ENCODE measurements around the gene PRSS33.

Gene PRSS33

GRCh38 chr16:2752850-2753732 lies 34.3 kb downstream of the PRSS33 start:
- intact Hi-C loops (cut with DNase I), result loop anchor here (1.0 kb wide), 1 partner anchor 24 kb away; the partner anchor contains the start of gene ELOB
- DNase-seq, result peak; percentile 36 to 93 (median 82)

GRCh38 chr16:2752035-2752849 lies 35.1 kb downstream of the PRSS33 start, which contains the start of gene SRRM2:
Gene SRRM2 (plus strand): TSS chr16:2752638. CDS start chr16:2756365, 3,727 bp downstream.
- peak; percentile 87 to 98 (median 93) for DNase-seq
- intact Hi-C loops (cut with DNase I), result loop anchor here (1.0 kb wide), 1 partner anchor 25 kb away; the partner anchor contains the start of gene ELOB

- peak in 7 of 42 donors; percentile 16 to 53 (median 37) for DNase-seq
Observed at GRCh38 chr16:2751577-2752034, 35.8 kb downstream of the PRSS33 start.

GRCh38 chr16:2749936-2750335 lies 37.4 kb downstream of the PRSS33 start:
- no peak for DNase-seq
- intact Hi-C loops (cut with DNase I), result no loop called here

More at GRCh38 chr16:2751577-2752034, 35.8 kb downstream of the PRSS33 start:
- intact Hi-C loops (cut with DNase I), result loop anchor here (1.0 kb wide), 1 partner anchor 26 kb away; the partner anchor contains the start of gene ELOB

DNA sequence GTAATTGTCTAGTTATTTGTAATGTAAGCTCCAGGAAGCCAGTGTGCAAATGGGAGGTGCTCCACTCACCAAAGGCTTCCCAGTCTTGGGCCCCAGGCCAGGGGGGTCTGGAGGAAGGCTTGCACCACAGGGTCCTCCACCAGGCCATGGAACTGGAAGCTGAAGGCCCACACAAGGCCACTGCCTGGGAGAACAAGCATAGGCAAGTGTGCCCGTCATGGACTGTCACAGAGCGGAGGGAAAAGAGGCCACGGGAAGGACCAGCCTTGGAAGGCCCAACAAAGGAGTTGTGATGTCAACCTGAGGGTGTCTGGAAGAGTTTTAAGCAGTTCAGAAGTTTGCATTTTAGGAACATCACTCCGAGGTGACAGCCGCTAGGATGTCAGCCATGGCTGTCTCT lies 37.9 kb downstream of the PRSS33 start:
- intact Hi-C loops (cut with DNase I), result no loop called here
- no peak for DNase-seq

DNA sequence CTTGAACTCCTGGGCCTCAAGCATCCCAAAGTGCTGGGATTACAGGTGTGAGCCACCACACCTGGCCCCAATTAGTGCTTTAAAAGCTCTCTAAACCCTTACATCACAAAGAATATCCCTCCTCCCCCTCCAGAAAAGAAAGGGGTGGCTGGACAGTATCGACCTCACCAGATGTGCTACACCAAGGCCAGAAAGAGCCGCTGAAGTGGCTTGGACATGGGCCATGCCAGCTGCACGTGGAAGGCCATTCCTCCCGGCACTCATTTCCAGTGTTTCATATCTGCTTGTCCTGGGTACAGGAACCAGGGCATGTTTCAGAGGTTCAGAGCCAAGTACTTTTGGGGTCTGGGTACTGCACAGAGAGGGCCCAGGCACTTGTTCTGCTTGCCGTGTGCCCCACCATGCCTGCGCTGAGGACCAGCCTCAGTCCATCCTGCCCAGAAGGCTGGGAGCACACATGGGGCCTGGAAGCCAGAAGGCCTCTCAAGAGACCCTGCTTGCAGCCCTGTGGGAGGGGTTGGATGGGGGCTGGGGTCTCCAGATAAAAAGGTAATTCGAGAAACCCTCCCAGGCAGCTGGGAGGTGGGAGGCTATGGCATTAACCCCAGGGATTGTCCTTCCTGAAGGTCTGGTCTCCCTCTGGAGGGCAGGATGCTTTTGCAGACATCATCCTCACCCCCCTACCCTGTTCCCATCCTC lies 38.5 kb downstream of the PRSS33 start:
- intact Hi-C loops (cut with DNase I), result no loop called here
- no peak for DNase-seq

- DNase-seq, result peak in 34 of 42 donors; percentile 14 to 83 (median 50)
- intact Hi-C loops (cut with DNase I), result no loop called here
Observed at GRCh38 chr16:2745961-2746360, 41.4 kb downstream of the PRSS33 start.

GRCh38 chr16:2745116-2745890 lies 42.1 kb downstream of the PRSS33 start:
- DNase-seq, result peak in 3 of 42 donors; percentile 20 to 32 (median 30)
- intact Hi-C loops (cut with DNase I), result no loop called here

- intact Hi-C loops (cut with DNase I), result no loop called here
- DNase-seq, result no peak
Observed at GRCh38 chr16:2744711-2745110, 42.6 kb downstream of the PRSS33 start.

DNA sequence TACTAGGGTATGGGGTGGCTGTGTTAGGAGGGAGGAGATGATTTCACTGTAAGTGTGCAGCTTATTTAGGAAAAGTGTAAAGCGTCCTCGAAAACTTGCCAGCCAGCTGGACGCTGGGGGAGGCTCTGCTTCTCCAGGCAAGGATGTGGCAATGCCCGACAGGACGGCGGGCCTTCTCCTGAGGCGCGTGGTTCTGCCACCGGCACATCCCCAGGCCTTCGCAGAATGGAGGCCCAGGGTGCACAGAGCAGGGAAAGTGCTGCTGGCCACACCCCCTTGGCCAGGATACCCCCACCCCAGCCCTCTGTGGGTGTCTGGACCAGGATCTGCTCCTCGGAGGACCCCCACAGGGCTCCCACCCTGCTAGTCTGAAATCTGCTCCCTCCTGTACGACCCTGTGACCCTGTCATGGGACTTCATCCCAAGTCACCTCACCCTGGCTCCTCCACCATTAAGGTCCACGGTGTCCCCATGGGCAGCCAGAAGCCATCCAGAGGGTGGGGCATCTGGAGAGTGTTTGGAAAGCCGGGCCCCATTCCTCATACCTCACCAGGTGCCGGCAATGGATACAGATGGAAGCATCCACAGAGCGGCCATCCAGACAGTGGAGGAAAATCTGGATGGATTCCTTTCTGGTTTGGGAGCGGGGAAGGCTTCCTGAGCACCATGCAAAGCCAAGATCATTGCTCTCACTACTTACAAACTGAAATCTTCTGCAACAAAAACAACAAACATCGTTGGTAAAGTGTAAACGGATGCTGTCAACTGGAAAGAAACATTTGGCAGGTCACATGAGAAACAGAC lies 44.2 kb downstream of the PRSS33 start:
- intact Hi-C loops (cut with DNase I), result no loop called here
- no peak for DNase-seq

GRCh38 chr16:2742323-2743006 lies 44.9 kb downstream of the PRSS33 start:
- DNase-seq, result no peak
- intact Hi-C loops (cut with DNase I), result no loop called here

GRCh38 chr16:2741168-2741567 lies 46.2 kb downstream of the PRSS33 start:
- DNase-seq, result no peak
- intact Hi-C loops (cut with DNase I), result no loop called here

- intact Hi-C loops (cut with DNase I), result no loop called here
- DNase-seq, result no peak
Observed at GRCh38 chr16:2740476-2740875, 46.9 kb downstream of the PRSS33 start.

GRCh38 chr16:2739625-2740430 lies 47.5 kb downstream of the PRSS33 start:
- no peak for DNase-seq
- intact Hi-C loops (cut with DNase I), result no loop called here

DNA sequence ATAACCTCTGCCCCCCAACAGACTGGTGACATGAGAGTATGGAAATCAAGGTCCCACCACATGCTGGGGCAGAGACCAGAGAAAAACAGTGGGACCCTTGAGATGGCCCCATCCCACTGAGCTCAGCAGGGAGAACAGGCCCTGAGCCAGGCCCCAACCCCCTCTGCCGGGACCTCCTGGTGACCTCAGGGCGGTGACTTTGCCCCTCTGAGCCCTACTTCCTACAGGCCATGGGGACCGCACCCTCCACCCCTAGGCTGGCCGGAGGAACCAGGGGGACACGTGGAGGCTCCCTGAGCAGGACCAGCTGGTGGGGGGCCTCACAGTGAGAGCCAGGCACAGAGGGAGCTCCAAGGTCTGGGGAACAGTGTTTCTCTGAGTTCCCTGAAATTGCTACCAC lies 48.7 kb downstream of the PRSS33 start:
- intact Hi-C loops (cut with DNase I), result no loop called here
- DNase-seq, result no peak

DNA sequence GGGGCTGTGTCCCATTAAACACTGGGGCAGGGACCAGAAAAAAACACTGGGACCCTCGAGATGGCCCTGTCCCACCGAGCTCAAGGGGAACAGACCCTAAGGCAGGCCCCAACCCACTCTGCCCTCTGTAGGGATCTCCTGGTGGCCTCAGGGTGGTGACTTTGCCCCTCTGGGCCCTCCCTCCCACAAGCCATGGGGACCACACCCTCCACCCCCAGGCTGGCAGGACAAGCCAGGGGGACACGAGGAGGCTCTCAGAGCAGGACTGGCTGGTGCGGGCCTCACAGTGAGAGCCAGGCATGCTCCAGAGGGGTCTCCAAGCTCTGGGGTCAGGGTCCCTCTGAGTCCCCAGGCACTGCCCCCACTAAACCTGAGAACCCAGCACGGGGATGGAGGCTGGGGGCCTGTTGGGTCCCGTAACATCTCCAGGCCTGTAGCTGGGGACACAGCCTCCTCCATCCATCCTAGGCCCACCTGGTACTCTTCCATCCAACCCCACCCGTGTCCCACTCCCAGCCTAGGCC lies 49.4 kb downstream of the PRSS33 start:
- no peak for DNase-seq

More for the DNA sequence above, 49.4 kb downstream of the PRSS33 start:
- intact Hi-C loops (cut with DNase I), result no loop called here

All from head of caudate nucleus (tissue), 42 donors.